Naive thymus-derived CD8-positive, alpha-beta T cell (primary cell): ENCODE measurements around the gene SYNDIG1. TPM values are rescaled to one million over a fixed set of nuclear protein-coding genes. Genes with fewer than 3 reads are reported as not detected.

Source experiments
- ATAC-seq, 2 donors: fragments of 150-1000 bp; cut with Tn5 transposase in 1 of 2; sonication (Bioruptor Pico), chemical (Tn5 transposase) in 1 of 2; 1 replicate in 1 of 2; 2 replicates in 1 of 2; pipeline ENCODE4 v1.10.0; 2021; ENCODE audit warnings: mild to moderate bottlenecking in 2 of 2, moderate library complexity in 2 of 2
- POLR2A ChIA-PET: fragments of 350-600 bp; sonication (Branson Sonifier 250); formaldehyde crosslinking; loops from one replicate; lab custom pipeline; 2021; ENCODE audit warnings: antibody characterized with exemption; lab: Charles Lee
- DNase-seq, 10 donors: peaks; one replicate each; pipeline versions ENCODE4 v3.0.0 to v3.0.0-alpha.2; 2020 to 2022
- H3K27ac Mint-ChIP-seq, 10 donors: one replicate each; pipeline ENCODE4 v1.8.0; 2020 to 2022; ENCODE audit warnings: mild to moderate bottlenecking in 10 of 10, mixed read lengths in 10 of 10, moderate library complexity in 4 of 10, inconsistent platforms in 1 of 10
- H3K27me3 Mint-ChIP-seq, 5 donors: one replicate each; pipeline ENCODE4 v1.8.0; 2021 to 2022; ENCODE audit warnings: mixed read lengths in 5 of 5
- H3K36me3 Mint-ChIP-seq, 3 donors: one replicate each; pipeline ENCODE4 v1.8.0; 2020 to 2022; ENCODE audit warnings: mixed read lengths in 3 of 3, mild to moderate bottlenecking in 2 of 3, inconsistent platforms in 1 of 3
- H3K4me1 Mint-ChIP-seq, 4 donors: one replicate each; pipeline ENCODE4 v1.8.0; 2021 to 2022; ENCODE audit warnings: mixed read lengths in 4 of 4
- H3K4me3 Mint-ChIP-seq, 10 donors: one replicate each; pipeline ENCODE4 v1.8.0; 2020 to 2022; ENCODE audit warnings: mild to moderate bottlenecking in 10 of 10, mixed read lengths in 10 of 10, moderate library complexity in 6 of 10, inconsistent platforms in 1 of 10
- H3K9me3 Mint-ChIP-seq, 9 donors: one replicate each; pipeline ENCODE4 v1.8.0; 2020 to 2022; ENCODE audit warnings: mixed read lengths in 9 of 9, mild to moderate bottlenecking in 3 of 9, inconsistent platforms in 1 of 9, moderate library complexity in 1 of 9
- polyA plus RNA-seq, 3 donors: library from polyadenylated mRNA; unstranded; fragments of 300-500 nt; fragmentation: Illumina TruSeq; gene quantifications; one replicate each; pipeline ENCODE4 v1.2.3, GENCODE V29; 2021
- total RNA-seq, 8 experiments: library from RNA in 2 of 8; stranded (reverse) in 2 of 8; gene quantifications; one replicate each; pipeline ENCODE4 v1.2.3 and lab custom pipeline; 2021 to 2026

Gene SYNDIG1
- total and polyA plus RNA-seq, 5 experiments from 2014 or later = not detected

- no peak for DNase-seq
- Mint-ChIP-seq H3K9me3 (no peaks in the 10 kb centered on the region), H3K4me3 (no peak overlapping the region), H3K4me1 (peaks cover 0 to 6% (median 4%) of the 10 kb centered on the region in 4 donors), H3K36me3 (no peaks in the 10 kb centered on the region), H3K27me3 (peaks cover 1 to 10% (median 7%) of the 10 kb centered on the region in 5 donors), H3K27ac (no peak overlapping the region)
- ATAC-seq = no peak
- POLR2A ChIA-PET = no interaction called here
Measured at GRCh38 chr20:24483435-24484080, 14.1 kb downstream of the SYNDIG1 start.

DNA sequence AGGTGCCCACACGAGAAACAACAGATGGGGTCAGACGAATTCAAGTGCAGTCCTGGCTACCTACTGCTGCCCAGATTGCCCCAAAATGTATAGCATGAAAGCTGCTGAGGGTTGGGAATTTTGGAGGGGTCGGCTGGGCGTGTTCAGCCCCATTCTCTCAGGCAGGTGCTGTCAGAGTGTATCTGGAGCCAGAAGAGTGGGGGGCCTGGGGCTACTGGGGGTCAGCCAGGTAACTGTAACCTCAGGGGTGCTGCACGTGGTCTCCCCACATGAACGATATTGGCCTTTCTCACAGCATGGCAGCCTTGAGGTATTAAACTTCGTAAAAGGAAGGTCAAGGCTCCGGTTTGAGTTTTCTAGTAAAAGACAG is 14.6 kb downstream of the SYNDIG1 start:
- H3K9me3 Mint-ChIP-seq = no peaks in the 10 kb centered on the region

DNA sequence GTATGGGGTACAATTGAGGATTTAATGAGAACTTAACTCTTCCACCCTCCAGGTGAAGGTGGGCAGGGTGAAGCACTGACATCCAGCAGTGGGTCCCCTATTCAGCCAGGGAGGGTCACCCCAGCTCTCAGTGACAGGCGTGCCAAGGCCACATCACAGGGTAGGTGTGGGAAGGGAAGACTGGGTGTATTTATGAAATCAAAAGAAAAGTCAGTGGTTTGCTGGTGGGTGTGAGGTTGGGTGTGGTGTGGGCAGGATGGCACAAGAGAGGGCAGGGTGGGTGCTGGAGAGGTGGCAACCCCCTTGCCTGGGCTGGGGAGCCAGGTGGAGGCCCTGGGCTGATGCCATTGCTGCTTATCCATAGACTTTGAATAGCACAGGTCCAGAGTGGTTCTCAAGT is 16.6 kb downstream of the SYNDIG1 start:
- DNase-seq = no peak
- no peak for ATAC-seq
- H3K27ac Mint-ChIP-seq = peak overlapping the region in 2 of 10 donors; percentile 46 to 80
- POLR2A ChIA-PET = no interaction called here
- no peaks in the 10 kb centered on the region for H3K36me3 Mint-ChIP-seq
- no peaks in the 10 kb centered on the region for H3K9me3 Mint-ChIP-seq
- H3K27me3 Mint-ChIP-seq = peaks cover 0 to 7% (median 0%) of the 10 kb centered on the region in 5 donors
- peaks cover 0 to 6% (median 4%) of the 10 kb centered on the region in 4 donors for H3K4me1 Mint-ChIP-seq
- H3K4me3 Mint-ChIP-seq = no peak overlapping the region

More for the DNA sequence above, 14.6 kb downstream of the SYNDIG1 start:
- DNase-seq = no peak
- no peak for ATAC-seq
- Mint-ChIP-seq H3K4me1 (peaks cover 0 to 6% (median 4%) of the 10 kb centered on the region in 4 donors), H3K27me3 (peaks cover 1 to 10% (median 7%) of the 10 kb centered on the region in 5 donors), H3K27ac (no peak overlapping the region), H3K36me3 (no peaks in the 10 kb centered on the region), H3K4me3 (no peak overlapping the region)
- POLR2A ChIA-PET = no interaction called here

- H3K9me3 Mint-ChIP-seq = no peaks in the 10 kb centered on the region
- no peak overlapping the region for H3K27ac Mint-ChIP-seq
- peaks cover 0 to 7% (median 0%) of the 10 kb centered on the region in 5 donors for H3K27me3 Mint-ChIP-seq
- no peak for ATAC-seq
- POLR2A ChIA-PET = no interaction called here
- H3K36me3 Mint-ChIP-seq = no peaks in the 10 kb centered on the region
- H3K4me3 Mint-ChIP-seq = no peak overlapping the region
- H3K4me1 Mint-ChIP-seq = peaks cover 0 to 6% (median 4%) of the 10 kb centered on the region in 4 donors
- DNase-seq = no peak
Measured at GRCh38 chr20:24487240-24487639, 17.8 kb downstream of the SYNDIG1 start.

DNA sequence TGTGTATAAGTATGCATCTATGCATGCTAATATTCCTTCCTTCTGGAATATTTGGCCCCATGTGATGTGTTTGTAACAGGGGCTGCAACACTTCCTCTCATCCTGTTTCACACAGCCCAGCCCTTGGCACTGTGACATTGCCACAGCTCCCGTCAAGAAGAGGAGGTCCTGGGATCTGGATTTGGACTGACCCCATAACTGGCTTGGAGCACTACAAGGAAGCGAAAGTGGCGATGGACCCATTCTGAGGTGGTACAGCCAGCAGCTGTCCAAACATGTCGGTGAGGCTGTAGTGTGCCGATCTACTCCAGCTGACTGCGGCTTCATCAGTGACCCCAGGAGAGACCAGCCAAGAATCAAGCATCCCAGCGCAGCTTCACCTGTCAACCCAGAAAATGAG is 18.2 kb downstream of the SYNDIG1 start:
- POLR2A ChIA-PET = no interaction called here
- Mint-ChIP-seq H3K27ac (no peak overlapping the region), H3K4me1 (peaks cover 0 to 6% (median 4%) of the 10 kb centered on the region in 4 donors), H3K36me3 (no peaks in the 10 kb centered on the region), H3K9me3 (no peaks in the 10 kb centered on the region), H3K27me3 (peaks cover 0 to 7% (median 0%) of the 10 kb centered on the region in 5 donors), H3K4me3 (no peak overlapping the region)
- no peak for DNase-seq
- ATAC-seq = no peak

- peaks cover 0 to 6% (median 4%) of the 10 kb centered on the region in 4 donors for H3K4me1 Mint-ChIP-seq
- ATAC-seq = no peak
- no peaks in the 10 kb centered on the region for H3K9me3 Mint-ChIP-seq
- no peaks in the 10 kb centered on the region for H3K36me3 Mint-ChIP-seq
- peaks cover 0 to 7% (median 0%) of the 10 kb centered on the region in 5 donors for H3K27me3 Mint-ChIP-seq
- POLR2A ChIA-PET = no interaction called here
- no peak for DNase-seq
- H3K4me3 Mint-ChIP-seq = no peak overlapping the region
- no peak overlapping the region for H3K27ac Mint-ChIP-seq
Measured at GRCh38 chr20:24488064-24488799, 18.8 kb downstream of the SYNDIG1 start.

- H3K4me1 Mint-ChIP-seq = peaks cover 0 to 8% (median 5%) of the 10 kb centered on the region in 4 donors
- ATAC-seq (no peak), DNase-seq (no peak)
- no peak overlapping the region for H3K4me3 Mint-ChIP-seq
- no peaks in the 10 kb centered on the region for H3K9me3 Mint-ChIP-seq
- no peaks in the 10 kb centered on the region for H3K36me3 Mint-ChIP-seq
- H3K27ac Mint-ChIP-seq = no peak overlapping the region
- POLR2A ChIA-PET = no interaction called here
- H3K27me3 Mint-ChIP-seq = peaks cover 0 to 7% (median 0%) of the 10 kb centered on the region in 5 donors
Measured at GRCh38 chr20:24488800-24489175, 19.4 kb downstream of the SYNDIG1 start.

DNA sequence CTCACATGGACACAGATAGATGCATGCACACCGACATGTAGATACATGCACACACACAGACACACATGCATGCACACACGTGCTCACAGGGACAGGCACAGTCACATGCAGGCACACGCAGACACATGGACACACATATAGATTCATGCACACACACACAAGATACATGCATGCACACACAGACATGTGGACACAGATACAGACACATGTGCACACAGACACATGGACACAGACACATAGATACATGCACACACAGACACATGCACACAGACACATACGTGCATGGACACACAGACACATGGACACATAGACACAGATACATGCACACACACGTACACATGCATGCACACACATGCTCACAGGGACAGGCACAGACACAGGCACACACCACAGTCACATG is 19.8 kb downstream of the SYNDIG1 start:
- H3K4me3 Mint-ChIP-seq = no peak overlapping the region
- POLR2A ChIA-PET = no interaction called here
- H3K4me1 Mint-ChIP-seq = peaks cover 0 to 11% (median 5%) of the 10 kb centered on the region in 4 donors
- H3K27ac Mint-ChIP-seq = peak overlapping the region in 1 of 10 donors; percentile 38
- no peaks in the 10 kb centered on the region for H3K36me3 Mint-ChIP-seq
- peaks cover 0 to 7% (median 0%) of the 10 kb centered on the region in 5 donors for H3K27me3 Mint-ChIP-seq
- no peaks in the 10 kb centered on the region for H3K9me3 Mint-ChIP-seq
- DNase-seq (no peak), ATAC-seq (no peak)

DNA sequence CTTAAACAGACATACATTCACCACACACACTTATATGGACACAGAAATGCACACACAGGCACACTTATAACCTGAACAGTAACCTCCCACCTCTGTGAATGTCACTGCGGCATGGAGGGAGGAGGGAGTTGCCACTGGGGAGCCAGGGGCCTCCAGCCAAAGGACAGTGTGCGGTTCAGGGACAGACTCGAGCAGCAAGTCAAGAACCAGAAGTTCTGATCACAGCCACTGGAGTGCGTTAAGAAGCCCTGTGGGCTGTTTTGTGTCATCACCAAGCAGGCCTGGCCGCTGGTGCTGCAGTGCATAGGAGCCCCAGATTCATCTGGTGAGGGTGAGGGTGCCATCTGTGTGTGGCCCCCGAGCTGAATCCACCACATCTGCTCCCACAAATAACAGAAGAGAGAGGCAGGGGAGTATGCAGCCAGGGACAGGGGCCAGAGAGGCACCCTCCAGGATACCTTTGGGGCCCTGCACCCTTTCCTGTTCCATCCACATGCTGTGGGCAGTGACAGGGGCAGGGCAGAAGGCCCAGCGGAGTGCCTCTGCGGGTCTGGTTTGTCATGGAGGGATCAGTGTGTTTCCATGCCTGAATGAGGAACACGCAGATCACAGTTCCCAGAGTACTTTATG is 20.3 kb downstream of the SYNDIG1 start:
- Mint-ChIP-seq H3K27me3 (peaks cover 0 to 7% (median 0%) of the 10 kb centered on the region in 5 donors), H3K27ac (no peak overlapping the region), H3K9me3 (no peaks in the 10 kb centered on the region), H3K4me1 (peaks cover 0 to 11% (median 5%) of the 10 kb centered on the region in 4 donors), H3K4me3 (no peak overlapping the region), H3K36me3 (no peaks in the 10 kb centered on the region)
- DNase-seq = no peak
- POLR2A ChIA-PET = no interaction called here
- no peak for ATAC-seq

GRCh38 chr20:24490598-24490997 is 21.2 kb downstream of the SYNDIG1 start:
- H3K9me3 Mint-ChIP-seq = no peaks in the 10 kb centered on the region
- H3K36me3 Mint-ChIP-seq = no peaks in the 10 kb centered on the region
- POLR2A ChIA-PET = no interaction called here
- H3K27me3 Mint-ChIP-seq = peaks cover 0 to 7% (median 0%) of the 10 kb centered on the region in 5 donors
- H3K27ac Mint-ChIP-seq = no peak overlapping the region
- ATAC-seq (no peak), DNase-seq (no peak)
- H3K4me3 Mint-ChIP-seq = no peak overlapping the region
- peaks cover 0 to 11% (median 5%) of the 10 kb centered on the region in 4 donors for H3K4me1 Mint-ChIP-seq

GRCh38 chr20:24491041-24491756 is 21.8 kb downstream of the SYNDIG1 start:
- Mint-ChIP-seq H3K9me3 (no peaks in the 10 kb centered on the region), H3K4me3 (no peak overlapping the region), H3K4me1 (peaks cover 0 to 8% (median 0%) of the 10 kb centered on the region in 4 donors), H3K36me3 (no peaks in the 10 kb centered on the region), H3K27me3 (peaks cover 0 to 5% (median 0%) of the 10 kb centered on the region in 5 donors), H3K27ac (no peak overlapping the region)
- POLR2A ChIA-PET = no interaction called here
- DNase-seq (no peak), ATAC-seq (no peak)

- no peaks in the 10 kb centered on the region for H3K36me3 Mint-ChIP-seq
- H3K27ac Mint-ChIP-seq = no peak overlapping the region
- DNase-seq (no peak), ATAC-seq (no peak)
- H3K27me3 Mint-ChIP-seq = peaks cover 0 to 5% (median 0%) of the 10 kb centered on the region in 5 donors
- H3K9me3 Mint-ChIP-seq = no peaks in the 10 kb centered on the region
- peaks cover 0 to 8% (median 0%) of the 10 kb centered on the region in 4 donors for H3K4me1 Mint-ChIP-seq
- H3K4me3 Mint-ChIP-seq = no peak overlapping the region
- POLR2A ChIA-PET = no interaction called here
Measured at GRCh38 chr20:24492031-24492607, 22.7 kb downstream of the SYNDIG1 start.
